ENCODE results near the gene SEMA6A. TPM values are rescaled to one million over a fixed set of nuclear protein-coding genes. Genes with fewer than 3 reads are reported as not detected.

Gene SEMA6A
- polyA plus RNA-seq, 1 of the 3 experiments (the other 2 are of a cell fraction): 0.18 TPM

- DNase-seq: no peak
- Histone ChIP-seq H4K20me1 (ENCODE audit: insufficient read depth) (no peaks in the 10 kb centered on the region), H3K4me3 (ENCODE audit: low read depth in 2 of 2, low read length in 1 of 2) (no peak overlapping the region), H3K36me3 (replicated peaks in 1 of 2; ENCODE audit: control insufficient read depth in 1 of 2, insufficient read depth in 2 of 2, low read length in 1 of 2) (no peaks in the 10 kb centered on the region), H3K9me2 (no peaks in the 10 kb centered on the region), H2AFZ (ENCODE audit: low read depth) (no peak overlapping the region), H3K27me3 (ENCODE audit: insufficient read depth) (no peaks in the 10 kb centered on the region), H3K4me1 (ENCODE audit: control insufficient read depth in 1 of 2, insufficient read depth in 2 of 2, low read depth in 1 of 2, low read length in 1 of 2) (peaks cover 0 to 30% of the 10 kb centered on the region in 2 experiments; a peak in 2 of 4 replicates), H3K9ac (no peak overlapping the region), H3K27ac (ENCODE audit: low read depth in 2 of 2, low read length in 1 of 2) (no peak overlapping the region), H3K4me2 (no peak overlapping the region), H3K79me2 (ENCODE audit: insufficient read depth) (no peaks in the 10 kb centered on the region), H3F3A (replicated peaks; ENCODE audit: insufficient read depth) (no peaks in the 10 kb centered on the region), H3K9me3 (no peaks in the 10 kb centered on the region)
- ChIA-PET CTCF (interaction anchor here (2.1 kb wide), 1 partner anchor 17 kb away, joined by 7 read pairs; no protein-coding TSS in a partner anchor), POLR2A (no interaction called here)
- TF ChIP-seq USF2 (IDR thresholded peaks at IDR 0.05; ENCODE audit: borderline replicate concordance, low read depth, low read length): no peak
- no peak for TF ChIP-seq EP300 (IDR thresholded peaks at IDR 0.05; ENCODE audit: borderline replicate concordance in 1 of 2, low read depth in 1 of 2, low read length in 1 of 2)
- no peak for TF ChIP-seq RAD21 (IDR thresholded peaks at IDR 0.05; ENCODE audit: low read length)
- 0 out of 2 replicates have a peak, but pooled peaks have one; percentile 34 for TF ChIP-seq GATA2 (CRISPR knock-in tag; IDR thresholded peaks at IDR 0.05)
- 52% methylated on average over 2 of the region's 2 CpGs for WGBS (ENCODE audit: low lambda C conversion rate)
Measured at GRCh38 chr5:116514421-116514970, 60.1 kb downstream of the SEMA6A start.

GRCh38 chr5:116510517-116510916 lies 64.1 kb downstream of the SEMA6A start:
- Histone ChIP-seq H3K27ac (ENCODE audit: low read depth in 2 of 2, low read length in 1 of 2) (no peak overlapping the region), H3K4me1 (ENCODE audit: control insufficient read depth in 1 of 2, insufficient read depth in 2 of 2, low read depth in 1 of 2, low read length in 1 of 2) (peaks cover 0 to 17% of the 10 kb centered on the region in 2 experiments; a peak in 2 of 4 replicates), H3K9ac (no peak overlapping the region), H3K79me2 (ENCODE audit: insufficient read depth) (no peaks in the 10 kb centered on the region), H2AFZ (ENCODE audit: low read depth) (no peak overlapping the region), H3K4me2 (no peak overlapping the region), H3K9me3 (no peaks in the 10 kb centered on the region), H3F3A (replicated peaks; ENCODE audit: insufficient read depth) (no peaks in the 10 kb centered on the region), H4K20me1 (ENCODE audit: insufficient read depth) (no peaks in the 10 kb centered on the region), H3K9me2 (no peaks in the 10 kb centered on the region), H3K4me3 (ENCODE audit: low read depth in 2 of 2, low read length in 1 of 2) (no peak overlapping the region), H3K27me3 (ENCODE audit: insufficient read depth) (no peaks in the 10 kb centered on the region), H3K36me3 (replicated peaks in 1 of 2; ENCODE audit: control insufficient read depth in 1 of 2, insufficient read depth in 2 of 2, low read length in 1 of 2) (no peaks in the 10 kb centered on the region)
- TF ChIP-seq RXRA (IDR thresholded peaks at IDR 0.05; ENCODE audit: borderline replicate concordance, low read depth) (no peak), JUND (IDR thresholded peaks at IDR 0.05) (no peak), TAF1 (IDR thresholded peaks at IDR 0.05; ENCODE audit: borderline replicate concordance, low read depth, low read length) (no peak), POLR2AphosphoS5 (IDR thresholded peaks at IDR 0.05; ENCODE audit: low read depth, low read length) (no peak), USF1 (IDR thresholded peaks at IDR 0.05; ENCODE audit: borderline replicate concordance, low read depth) (no peak), NRF1 (IDR thresholded peaks at IDR 0.05; ENCODE audit: low read depth, low read length) (no peak), ELF1 (IDR thresholded peaks at IDR 0.05) (no peak), RAD21 (IDR thresholded peaks at IDR 0.05; ENCODE audit: low read length) (no peak), FOSL2 (IDR thresholded peaks at IDR 0.05; ENCODE audit: borderline replicate concordance, low read depth) (no peak), EZH2phosphoT487 (IDR thresholded peaks at IDR 0.05; ENCODE audit: borderline replicate concordance, low read depth) (no peak), TCF12 (IDR thresholded peaks at IDR 0.05) (no peak), MXI1 (IDR thresholded peaks at IDR 0.05; ENCODE audit: low read depth, low read length) (no peak), EP300 (IDR thresholded peaks at IDR 0.05; ENCODE audit: borderline replicate concordance in 1 of 2, low read depth in 1 of 2, low read length in 1 of 2) (no peak), REST (IDR thresholded peaks at IDR 0.05; ENCODE audit: low read depth, low read length) (no peak), PBX3 (IDR thresholded peaks at IDR 0.05) (no peak), RCOR1 (IDR thresholded peaks at IDR 0.05; ENCODE audit: low read length) (no peak), IRF3 (IDR thresholded peaks at IDR 0.05; ENCODE audit: low read depth, low read length) (no peak), SMC3 (IDR thresholded peaks at IDR 0.05; ENCODE audit: low read depth, low read length) (no peak), SIN3A (IDR thresholded peaks at IDR 0.05; ENCODE audit: borderline replicate concordance, low read depth, low read length) (no peak)
- ChIA-PET CTCF (interaction anchor here (0.6 kb wide), 1 partner anchor 17 kb away, joined by 3 read pairs; no protein-coding TSS in a partner anchor), POLR2A (no interaction called here)
- WGBS (ENCODE audit: low lambda C conversion rate): 46% methylated on average over 1 of the region's 1 CpG
- DNase-seq: no peak
